HepG2 (cell line): Measurements from ENCODE around the gene SEMA4A. TPM values are rescaled to one million over a fixed set of nuclear protein-coding genes. Genes with fewer than 3 reads are reported as not detected.

Source experiments
- HIVEP1 ChIP-seq: sonication (generic); formaldehyde crosslinking; IDR thresholded peaks from 2 replicates; pipeline ENCODE4 v1.4.0; 2020; ENCODE audit warnings: mild to moderate bottlenecking, missing genetic modification reagents
- MYC ChIP-seq: sonication (generic); formaldehyde crosslinking; IDR thresholded peaks from 2 replicates; pipeline ENCODE4 v1.9.0; 2021; ENCODE audit warnings: missing genetic modification reagents, borderline replicate concordance
- PAF1 ChIP-seq: IDR thresholded peaks from 2 replicates; pipeline ENCODE4 v1.6.1; 2016; ENCODE audit warnings: missing genetic modification reagents, missing compliant biosample characterization
- POGK ChIP-seq: sonication (generic); formaldehyde crosslinking; conservative IDR thresholded peaks from 2 replicates; pipeline ENCODE4 v1.8.0; 2022; ENCODE audit warnings: mild to moderate bottlenecking, moderate library complexity, missing genetic modification reagents
- SAFB2 ChIP-seq: sonication (generic); formaldehyde crosslinking; IDR thresholded peaks from 2 replicates; pipeline ENCODE4 v1.5.1; 2020; ENCODE audit warnings: missing genetic modification reagents, low read depth, mild to moderate bottlenecking, borderline replicate concordance
- SKIL ChIP-seq: sonication (generic); formaldehyde crosslinking; IDR thresholded peaks from 2 replicates; pipeline ENCODE4 v1.8.0; 2022; ENCODE audit warnings: missing genetic modification reagents, mild to moderate bottlenecking, moderate library complexity, borderline replicate concordance
- ZNF740 ChIP-seq: sonication (generic); formaldehyde crosslinking; IDR thresholded peaks from 2 replicates; pipeline ENCODE4 v1.4.0; 2020; ENCODE audit warnings: missing genetic modification reagents
- ZNF780A ChIP-seq: sonication (generic); formaldehyde crosslinking; IDR thresholded peaks from 2 replicates; pipeline ENCODE4 v1.8.0; 2022; ENCODE audit warnings: mild to moderate bottlenecking, missing genetic modification reagents, moderate library complexity
- ZUFSP ChIP-seq: sonication (generic); formaldehyde crosslinking; IDR thresholded peaks from 2 replicates; pipeline ENCODE4 v1.9.0; 2021; ENCODE audit warnings: missing genetic modification reagents, mild to moderate bottlenecking, borderline replicate concordance
- polyA plus RNA-seq, 8 experiments: library from polyadenylated mRNA; depleted of rRNA in 3 of 8; stranded (reverse) in 7 of 8; unstranded in 1 of 8; fragments of >200 nt; fragmentation: Illumina TruSeq in 4 of 8; extraction: Trizol in 4 of 8; gene quantifications; 2 replicates each; pipeline versions ENCODE4 v1.2.1 to v1.2.3, GENCODE V29; 2011 to 2016; ENCODE audit warnings: low read depth in 4 of 8, missing spikeins in 1 of 8, mixed read lengths in 1 of 8; ENCODE audit not compliant: insufficient read depth in 1 of 8
- total RNA-seq, 5 experiments: library from RNA; depleted of rRNA; stranded (reverse); fragments of >200 nt; fragmentation: Illumina TruSeq; extraction: Trizol; gene quantifications; 2 replicates each; pipeline ENCODE4 v1.2.3, GENCODE V29; 2016; ENCODE audit warnings: low read depth in 1 of 5

SEMA4A gene
- total and polyA plus RNA-seq, 2 of the 13 experiments (the other 11 are each of a cell fraction or from before 2014, with no cell fraction given) = 0.09 to 0.20 TPM

- TF ChIP-seq SKIL = no peak
- no peak for TF ChIP-seq MYC (CRISPR knock-in tag)
- no peak for TF ChIP-seq ZNF780A (CRISPR knock-in tag)
- TF ChIP-seq POGK (CRISPR knock-in tag) = no peak
- TF ChIP-seq PAF1 (CRISPR knock-in tag) = no peak
- no peak for TF ChIP-seq SAFB2 (CRISPR knock-in tag)
- TF ChIP-seq ZUFSP (CRISPR knock-in tag) = no peak
- TF ChIP-seq ZNF740 = no peak
- TF ChIP-seq HIVEP1 (CRISPR knock-in tag) = no peak
Measured at GRCh38 chr1:156160000-156160742, 6.8 kb downstream of the SEMA4A start (continued).
